ENCODE data around the gene TBC1D1.

Gene TBC1D1

DNA sequence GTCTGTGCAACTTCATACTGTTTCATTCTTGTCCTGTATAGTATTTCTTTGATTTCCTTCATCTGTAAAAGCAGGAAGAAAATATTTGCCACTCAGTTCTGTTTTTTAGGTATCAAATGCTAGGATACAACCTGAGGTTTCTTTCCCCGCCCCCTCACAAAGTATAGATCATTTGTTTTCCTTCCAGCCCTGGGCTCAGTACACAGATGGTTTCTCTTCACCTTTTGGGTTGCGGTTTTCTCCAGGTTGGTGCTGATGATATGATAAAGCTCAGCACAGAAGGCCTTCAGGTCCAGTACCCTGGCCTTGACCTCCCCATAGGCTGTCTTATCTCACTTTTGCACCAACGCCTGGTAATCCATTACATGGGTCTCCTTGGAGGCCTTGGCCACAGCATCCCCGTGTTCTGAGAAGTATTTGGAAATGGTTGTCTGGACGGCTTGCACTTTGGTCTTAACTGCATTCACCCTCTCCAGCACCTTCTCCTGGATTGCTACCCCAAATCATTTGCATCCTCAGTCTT is 104.5 kb downstream of the TBC1D1 start:
- no peak for DNase-seq

DNA sequence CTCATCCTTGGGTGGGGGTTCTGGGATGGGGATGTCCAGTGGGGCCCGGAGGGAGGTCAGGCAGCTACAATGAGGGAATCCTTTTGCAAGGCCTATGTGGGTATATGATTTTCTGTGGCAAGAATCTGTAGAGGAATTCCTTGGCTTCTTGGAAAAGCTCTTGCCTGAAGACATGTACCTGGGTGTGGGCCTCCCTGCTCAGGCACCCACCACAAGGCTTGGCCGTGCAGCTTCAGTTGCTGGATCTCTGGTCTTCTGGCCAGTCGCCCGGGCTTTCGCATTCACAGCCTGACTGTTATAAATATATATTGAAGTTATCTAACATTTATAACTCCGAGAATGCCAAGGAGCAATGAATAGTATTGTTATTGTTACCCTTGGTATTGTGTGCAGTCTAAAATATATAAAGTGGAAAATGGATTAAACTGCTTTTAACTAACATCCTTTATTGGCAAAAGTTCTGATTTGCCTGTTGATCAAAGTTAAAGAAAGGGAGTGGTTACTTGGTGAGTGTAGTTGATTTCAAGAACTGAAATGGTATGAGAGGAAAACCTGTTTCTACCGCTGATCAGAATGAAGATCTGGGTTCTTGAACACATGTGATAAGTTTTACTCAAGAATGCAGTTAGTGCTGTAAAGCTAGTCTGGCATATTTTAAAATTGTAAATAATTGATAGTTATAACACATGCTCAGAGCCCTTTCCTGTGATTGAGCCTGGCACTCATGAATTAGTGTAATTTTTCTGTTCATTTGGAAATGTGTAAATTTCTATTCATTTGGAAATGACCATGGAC is 105.3 kb downstream of the TBC1D1 start:
- no peak for DNase-seq

DNA sequence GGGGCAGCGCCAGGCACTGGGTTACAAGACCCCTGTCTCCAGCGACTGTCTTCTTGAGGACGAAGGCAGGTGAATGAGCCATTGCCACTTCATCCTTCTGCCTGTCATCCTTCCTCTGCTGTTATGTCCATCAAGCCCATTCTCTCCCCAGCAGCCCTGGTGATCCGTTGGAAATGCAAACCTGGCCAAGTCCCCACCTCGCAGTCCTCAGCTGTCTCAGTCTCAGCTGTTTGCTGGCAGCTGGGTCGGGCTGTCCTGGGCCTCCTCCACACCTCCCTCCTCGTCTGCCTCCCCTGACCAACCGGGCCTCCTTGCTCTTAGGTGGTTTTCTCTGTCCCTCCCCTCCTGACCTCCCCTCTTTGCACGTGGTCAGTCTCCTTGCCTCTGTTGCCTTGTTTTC is 107.3 kb downstream of the TBC1D1 start:
- DNase-seq = no peak

DNA sequence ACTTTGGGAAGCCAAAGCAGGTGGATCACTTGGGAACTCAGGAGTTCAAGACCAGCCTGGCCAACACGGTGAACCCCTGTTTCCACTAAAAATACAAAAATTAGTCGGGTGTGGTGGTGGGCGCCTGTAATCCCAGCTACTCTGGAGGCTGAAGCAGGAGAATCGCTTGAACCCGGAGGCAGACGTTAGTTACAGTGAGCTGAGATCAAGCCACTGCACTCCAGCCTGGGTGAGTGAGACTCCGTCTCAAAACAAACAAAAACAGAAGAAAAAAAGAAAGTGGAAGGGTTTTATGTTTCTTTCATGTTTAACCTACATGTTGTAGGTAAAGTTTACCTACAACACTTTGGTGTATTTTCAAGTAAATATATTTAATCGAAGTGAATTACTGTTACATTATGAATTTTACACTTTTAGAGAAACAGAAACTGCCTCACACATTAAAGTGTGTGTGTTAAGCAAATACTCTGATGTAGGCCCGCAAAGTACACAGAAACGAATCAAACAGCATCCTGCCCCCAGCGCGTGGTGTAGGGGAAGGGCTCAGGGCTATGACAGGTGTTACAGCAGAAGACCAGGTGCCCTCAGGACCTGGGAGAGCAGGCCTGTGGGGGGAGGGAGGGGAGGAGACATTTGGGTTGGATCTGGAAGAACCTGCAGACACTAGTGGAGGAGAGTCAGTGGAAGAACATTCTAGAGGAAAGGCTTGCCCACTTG is 108.3 kb downstream of the TBC1D1 start:
- no peak for DNase-seq

DNA sequence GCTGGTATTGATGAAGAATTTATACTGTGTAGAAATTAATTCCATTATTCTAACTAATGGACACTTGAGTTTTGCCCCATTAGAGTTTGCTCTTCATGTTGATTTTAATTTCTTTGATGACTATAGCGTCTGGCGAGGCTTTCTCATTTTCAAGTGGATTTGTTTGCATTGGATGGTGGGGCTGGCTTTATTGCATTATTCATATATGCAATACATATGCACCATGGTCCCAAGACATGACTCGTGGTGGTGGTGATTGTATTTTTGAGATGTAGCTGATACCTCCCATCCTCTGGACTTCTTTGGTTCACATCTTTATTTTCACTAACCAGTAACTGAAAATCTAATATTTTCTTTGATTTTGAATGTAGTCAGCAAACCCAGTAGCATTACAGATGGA is 109.1 kb downstream of the TBC1D1 start:
- DNase-seq = no peak

DNA sequence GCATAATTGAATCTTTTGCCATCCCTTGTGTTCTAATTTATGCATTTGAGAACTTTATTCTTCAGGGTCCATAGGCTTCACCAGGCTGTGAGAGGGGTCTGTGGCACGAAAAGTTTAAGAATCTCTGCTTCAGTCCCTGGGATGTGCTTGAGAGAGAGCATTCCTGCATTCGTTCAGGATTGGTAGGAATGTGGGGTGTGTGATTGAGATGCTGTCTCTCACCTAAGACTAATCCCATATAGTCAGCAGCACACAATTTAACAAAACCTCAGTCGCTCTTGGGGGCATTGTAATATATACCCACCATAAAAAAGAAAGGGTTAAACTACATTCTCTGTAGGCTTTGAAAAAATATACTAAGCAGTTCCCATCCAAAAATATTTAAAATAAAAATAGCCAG is 111.0 kb downstream of the TBC1D1 start:
- DNase-seq = no peak

DNA sequence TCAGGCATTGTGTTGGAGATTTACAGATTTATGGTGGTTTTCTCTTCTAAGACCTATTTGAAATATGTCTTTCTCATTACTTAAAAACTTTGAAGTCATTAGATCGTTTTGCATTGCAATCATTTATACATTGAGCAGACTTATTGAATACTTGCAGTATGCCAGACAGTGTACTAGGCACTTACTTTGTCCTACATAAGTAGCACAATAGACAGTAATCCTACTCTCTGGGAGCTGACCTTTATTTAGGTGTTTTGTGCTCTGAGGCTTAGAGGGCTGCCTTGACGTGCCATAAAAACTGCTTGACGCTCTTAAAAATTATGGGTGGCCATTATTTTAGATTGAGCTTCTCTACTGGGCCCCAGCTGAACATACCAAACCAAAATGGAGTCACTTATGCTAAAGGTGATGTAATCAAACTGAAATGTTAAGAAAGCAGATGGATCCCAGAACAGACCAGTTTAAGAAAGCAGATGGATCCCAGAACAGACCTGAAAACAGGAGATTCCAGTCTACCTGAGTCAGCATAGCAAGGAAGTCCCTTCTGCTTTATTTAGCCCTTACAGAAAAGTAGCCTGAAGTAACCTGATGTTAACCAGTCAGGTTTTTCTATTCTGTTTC is 111.7 kb downstream of the TBC1D1 start:
- DNase-seq = no peak

DNA sequence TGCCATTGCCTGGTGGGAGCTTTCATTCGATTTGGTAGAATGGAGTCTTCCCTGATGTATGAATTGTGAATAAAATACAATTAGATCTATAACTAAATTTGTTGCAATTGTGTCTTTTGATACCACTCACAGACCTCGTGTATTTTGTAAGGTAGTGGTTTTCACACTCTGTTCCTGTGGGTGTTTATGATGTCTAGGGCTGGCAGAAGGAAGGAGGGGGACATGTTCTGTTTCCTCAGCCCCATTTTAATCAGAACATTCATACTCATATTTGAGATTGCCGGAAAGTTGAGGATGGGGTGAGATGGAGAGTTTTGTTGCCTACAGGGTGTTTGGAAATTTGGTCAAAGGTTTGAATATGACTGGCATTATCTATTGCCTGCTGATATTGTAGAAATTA is 112.2 kb downstream of the TBC1D1 start:
- DNase-seq = no peak

DNA sequence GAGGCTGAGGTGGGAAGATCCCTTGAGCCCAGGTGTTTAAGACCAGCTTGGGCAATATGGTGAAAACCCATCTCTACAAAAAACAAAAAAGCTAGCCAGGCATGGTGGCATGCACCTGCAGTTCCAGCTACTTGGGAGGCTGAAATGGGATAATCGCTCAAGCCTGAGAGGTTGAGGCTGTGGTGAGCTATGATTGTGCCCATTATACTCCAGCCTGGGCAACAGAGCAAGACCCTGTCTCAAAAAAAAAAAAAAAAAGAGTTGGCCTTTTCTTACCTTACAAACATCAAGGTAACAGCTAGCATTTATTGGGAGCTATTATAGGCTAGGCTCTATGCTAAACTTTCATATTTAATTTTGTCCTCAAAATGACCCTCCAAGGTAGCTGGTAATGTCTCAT is 112.7 kb downstream of the TBC1D1 start:
- DNase-seq = no peak

DNA sequence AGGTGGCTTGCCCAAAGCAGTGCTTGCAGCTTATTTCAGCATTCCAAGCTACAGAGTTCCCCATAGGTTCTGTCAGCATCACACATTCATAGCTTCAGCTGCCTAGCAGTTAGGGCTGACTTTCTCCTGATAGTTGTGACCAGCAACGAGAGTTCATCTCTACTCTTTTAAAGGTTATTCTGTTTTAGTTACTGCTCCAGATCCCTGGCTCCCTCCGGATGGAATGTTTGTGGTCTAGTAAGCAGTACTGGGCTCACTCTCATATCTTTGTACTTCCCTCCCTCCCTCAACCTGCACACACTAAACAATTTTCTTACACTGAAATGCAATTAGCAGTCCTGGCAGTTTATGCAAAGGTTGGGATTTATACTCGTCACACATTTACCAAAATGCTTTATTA is 113.2 kb downstream of the TBC1D1 start:
- no peak for DNase-seq

DNA sequence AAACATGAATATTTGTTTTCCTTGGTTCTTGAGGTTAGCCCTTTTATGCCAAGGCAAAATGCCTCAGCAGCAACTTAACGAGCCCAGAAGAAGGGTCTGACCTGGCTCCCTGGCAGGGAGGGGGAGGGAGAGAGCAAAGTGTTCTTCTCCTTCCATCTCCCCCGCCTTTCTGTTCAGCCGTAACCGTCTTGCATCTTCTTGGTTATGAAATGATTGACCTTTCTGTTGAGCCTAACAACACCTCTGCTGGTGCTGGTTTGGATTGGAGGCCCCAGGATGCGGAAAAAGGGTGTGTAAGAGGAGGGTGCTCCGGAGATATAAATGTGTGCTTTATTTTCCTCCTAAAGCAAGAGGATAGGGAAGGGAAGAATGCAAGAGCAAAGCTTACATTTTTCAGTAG is 114.0 kb downstream of the TBC1D1 start:
- DNase-seq = no peak

DNA sequence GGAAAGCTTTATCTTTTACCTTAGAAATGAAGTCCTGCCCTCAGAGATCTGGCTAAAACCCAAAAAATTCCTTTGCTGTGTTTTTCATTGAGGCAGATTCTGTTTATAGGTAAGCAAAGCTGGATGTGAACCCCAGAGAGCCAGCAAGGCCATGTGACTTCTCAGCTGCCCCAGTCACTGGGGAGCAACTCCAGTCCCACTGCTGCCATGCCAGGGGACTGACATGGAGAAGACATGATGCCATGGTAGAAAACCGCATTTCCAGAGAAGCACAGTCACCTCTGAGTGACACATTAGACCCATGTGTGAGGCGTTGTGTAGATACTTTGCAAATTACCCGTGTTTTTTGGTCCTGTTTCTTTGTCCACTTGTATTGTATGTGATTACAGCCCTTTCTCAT is 114.8 kb downstream of the TBC1D1 start:
- DNase-seq = no peak

DNA sequence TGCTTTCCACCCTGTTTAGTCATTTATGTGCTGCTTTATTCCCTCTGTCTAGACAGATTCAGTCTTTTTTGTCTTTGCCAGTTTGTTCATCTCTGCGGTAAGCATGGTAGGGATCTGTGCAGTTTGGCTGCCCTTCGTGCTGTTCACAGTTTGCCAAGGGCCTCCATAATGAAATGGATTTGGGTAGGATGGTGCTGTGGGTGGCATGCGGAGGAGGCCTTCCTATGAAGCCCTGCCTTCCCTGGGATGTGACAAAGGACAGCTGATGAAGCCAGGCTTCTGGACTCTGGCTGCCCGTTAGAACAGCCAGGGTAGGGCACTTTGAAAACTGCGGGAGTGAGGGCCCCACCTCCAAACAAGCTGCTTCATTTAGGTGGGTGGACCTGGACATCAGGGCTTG is 116.8 kb downstream of the TBC1D1 start:
- DNase-seq = no peak

DNA sequence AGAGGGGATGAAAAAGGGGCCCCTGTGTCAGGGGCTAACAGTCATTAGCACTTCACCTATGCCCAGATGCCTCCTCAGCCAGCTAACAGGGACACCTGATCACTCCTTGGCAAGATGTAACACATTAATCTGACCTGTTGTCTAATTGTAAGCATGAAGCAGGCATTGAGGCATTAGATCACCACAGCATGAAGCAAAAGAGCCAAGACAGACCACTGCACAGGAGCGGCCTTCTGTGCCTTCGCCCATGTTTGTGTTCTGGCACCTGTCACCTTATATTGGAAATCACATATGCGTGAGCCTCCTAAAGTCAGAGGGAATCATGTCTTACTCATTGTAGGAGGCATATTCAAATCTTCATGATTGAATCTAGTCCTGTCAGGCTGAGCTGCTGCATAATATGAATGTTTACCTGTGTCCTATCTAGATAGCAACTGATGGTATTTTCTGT is 117.7 kb downstream of the TBC1D1 start:
- DNase-seq = no peak

DNA sequence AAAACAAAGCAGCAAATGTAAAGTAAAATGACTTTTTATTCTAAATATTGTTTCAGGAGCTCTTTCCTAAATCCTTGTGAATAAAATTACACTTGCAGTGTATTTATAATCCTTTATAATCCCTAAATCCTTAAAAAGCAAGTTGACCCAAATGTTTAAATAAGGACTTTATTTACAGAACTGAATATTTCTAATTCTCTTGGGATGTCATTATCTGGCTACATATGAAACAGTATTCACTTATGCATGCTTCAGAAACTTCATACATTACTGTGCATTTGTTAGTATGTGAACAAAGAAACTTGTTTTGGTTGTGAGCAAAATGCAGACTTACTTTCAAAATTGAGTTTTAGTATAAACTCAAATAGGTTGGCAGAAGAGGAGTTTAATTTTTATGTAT is 118.5 kb downstream of the TBC1D1 start:
- DNase-seq = no peak

DNA sequence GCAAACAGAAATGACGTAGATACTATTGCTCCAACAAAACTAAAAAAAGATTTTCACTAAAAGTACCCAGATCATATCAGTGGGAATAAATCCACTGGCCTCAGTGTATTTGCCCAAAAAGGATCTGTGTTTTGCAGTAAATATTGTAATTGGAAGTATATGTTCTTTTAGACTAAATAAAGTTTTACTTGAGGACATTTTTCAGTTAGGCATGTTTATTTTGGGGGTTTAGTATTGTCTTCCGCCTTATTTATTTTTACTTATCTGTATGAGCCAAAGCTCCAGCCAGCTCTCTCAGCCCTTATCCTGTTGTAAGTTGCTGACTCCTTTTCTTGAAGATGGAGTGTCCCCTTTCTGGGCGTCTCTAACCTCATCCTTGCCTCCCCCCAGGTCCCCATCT is 119.1 kb downstream of the TBC1D1 start:
- DNase-seq = no peak

DNA sequence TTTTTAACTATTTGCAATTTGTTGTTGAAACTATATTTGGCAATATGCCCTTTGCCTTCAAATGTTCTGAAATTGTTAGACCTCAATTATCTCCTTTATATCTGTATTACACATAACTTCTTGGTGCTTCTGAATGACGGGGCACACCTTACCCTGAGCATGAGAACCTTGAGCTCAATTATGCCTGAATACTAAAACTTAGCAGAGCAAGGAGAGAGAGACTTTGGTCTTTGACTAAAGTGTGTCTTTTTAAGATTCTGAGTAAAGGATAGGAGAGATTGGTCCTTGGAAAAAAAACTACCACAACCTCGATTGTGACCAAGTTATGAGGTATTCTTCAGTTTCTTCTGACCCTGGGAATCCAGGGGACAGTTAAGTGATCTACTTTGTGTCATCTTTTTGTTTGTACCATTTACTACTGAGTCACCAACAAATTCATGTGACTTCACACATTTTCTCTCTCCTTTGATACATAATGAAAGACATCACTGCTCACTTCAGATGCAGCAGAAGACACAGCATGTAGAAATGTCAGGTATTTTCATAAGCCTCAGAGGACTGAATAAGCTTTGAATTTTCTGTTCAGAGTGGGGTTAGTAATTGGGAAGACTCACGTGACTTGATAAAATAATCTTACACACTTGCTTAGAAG is 120.8 kb downstream of the TBC1D1 start:
- no peak for DNase-seq

DNA sequence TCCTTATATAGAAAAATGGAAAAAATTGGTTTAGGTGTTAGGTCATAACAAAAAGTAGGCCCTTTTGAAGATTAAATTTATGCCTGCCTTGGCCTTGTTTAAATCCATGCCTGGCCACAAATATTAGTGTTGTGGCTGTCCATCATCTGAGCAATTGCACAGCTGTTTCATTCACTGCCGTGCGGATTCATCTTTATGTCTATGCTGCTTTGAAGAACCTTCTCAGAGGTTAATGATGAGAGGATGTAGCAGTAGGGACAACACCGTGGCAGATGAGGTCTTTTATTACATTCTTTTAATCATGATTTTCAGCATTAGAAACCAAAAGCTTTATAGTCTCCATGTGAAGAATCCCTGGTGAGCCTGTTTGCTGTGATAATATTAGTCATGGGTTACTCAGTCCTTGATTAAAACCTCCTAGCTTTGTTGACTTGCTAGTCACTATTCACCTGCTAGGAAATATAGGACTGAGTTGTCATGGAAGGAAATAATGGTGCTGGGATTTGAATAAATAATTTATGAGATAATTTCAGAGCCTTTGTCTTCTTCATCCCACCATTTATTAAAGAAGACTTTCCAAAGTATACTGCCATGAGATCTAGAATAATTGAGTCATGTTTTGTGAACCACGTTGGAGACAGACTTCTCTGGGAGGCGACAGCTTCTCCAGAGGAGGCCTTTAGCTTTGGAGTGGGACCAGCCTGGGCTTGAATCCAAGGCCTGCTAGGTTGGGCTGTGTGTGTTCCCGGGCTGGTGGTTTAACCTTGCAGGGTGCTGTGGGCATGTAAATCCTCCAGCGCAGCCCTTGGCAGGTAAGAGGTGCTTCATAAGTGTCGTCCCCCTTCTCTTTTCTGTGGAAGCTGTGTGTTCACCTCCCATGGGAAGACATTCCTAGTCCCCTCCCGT is 122.8 kb downstream of the TBC1D1 start:
- DNase-seq = no peak

DNA sequence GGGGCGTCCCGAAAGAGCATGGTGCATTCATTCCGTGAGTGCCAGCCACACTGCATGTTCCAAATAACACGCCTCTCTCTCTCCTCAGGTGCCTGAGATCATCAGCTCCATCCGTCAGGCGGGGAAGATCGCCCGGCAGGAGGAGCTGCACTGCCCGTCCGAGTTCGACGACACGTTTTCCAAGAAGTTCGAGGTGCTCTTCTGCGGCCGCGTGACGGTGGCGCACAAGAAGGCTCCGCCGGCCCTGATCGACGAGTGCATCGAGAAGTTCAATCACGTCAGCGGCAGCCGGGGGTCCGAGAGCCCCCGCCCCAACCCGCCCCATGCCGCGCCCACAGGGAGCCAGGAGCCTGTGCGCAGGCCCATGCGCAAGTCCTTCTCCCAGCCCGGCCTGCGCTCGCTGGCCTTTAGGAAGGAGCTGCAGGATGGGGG is 123.6 kb downstream of the TBC1D1 start:
- no peak for DNase-seq

DNA sequence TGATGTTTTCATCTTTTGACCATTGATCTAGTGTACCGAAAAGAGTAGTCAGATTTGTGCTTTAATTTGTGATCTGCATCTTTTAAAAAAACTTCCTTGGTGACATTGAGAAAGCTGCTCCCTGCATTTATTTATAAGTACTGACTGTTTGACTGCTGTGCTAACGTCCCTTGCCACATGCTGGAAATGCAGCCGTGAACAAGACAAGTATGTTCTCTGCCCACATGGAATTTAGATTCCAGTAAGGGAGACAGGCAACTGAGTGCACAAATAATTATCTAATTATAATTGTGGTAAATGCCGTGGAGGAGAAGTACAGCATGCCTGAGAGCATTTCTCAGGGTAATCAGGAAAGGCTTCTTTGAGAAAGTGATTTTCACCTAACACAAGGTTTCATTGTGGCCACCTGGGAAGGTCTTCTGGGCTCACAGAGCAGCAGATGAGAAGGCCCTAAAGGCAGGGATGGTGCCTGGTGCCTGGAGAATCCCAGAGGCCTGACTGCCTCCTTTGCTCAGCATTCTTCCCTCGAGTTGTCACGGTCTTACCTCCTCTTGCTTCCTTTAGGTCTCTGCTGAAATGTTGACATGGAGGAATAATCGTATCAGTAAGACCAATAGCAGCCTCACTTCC is 125.1 kb downstream of the TBC1D1 start:
- DNase-seq = no peak

DNA sequence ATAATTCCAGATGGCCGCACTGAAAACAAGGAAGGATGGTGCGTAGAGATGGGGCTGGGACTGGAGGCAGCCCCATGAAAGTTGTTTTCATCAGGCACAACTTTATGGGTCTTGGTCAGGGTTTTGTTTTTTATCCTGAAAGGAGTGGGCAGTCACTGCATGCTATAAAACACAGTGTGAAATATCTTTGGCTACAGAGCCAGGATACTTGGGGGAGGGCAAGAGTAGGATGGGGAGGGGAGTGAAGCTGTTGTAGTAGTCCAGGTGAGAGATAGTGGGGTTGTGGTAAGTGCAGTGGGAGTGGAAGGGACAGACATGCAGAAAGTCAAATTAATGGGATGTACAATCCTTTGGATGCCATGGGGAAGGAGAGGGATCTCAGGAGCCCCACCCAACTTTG is 125.8 kb downstream of the TBC1D1 start:
- peak; percentile 17 for DNase-seq

DNA sequence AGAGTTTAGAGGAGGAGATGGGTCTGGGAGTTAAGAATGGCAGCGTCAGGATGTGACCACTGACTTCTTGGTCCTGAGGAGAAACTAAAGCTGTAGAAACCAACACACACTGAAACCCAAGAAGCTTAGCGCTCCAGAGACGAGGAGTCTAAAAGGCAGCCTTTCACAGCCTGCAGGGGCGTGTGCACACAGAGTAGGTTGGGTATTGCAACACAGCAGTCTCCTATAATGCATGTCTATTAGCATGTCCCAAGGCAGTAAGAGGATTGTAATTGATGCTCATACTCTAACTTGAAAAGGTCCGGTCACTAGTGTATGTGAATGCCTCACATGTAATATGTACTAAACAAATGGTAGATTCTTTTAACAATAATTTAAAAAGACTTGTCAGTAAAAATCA is 126.7 kb downstream of the TBC1D1 start:
- DNase-seq = no peak

Measured in NCI-H1694 (cell line).